ENCODE results near the gene ZC3H4. TPM values are rescaled to one million over a fixed set of nuclear protein-coding genes. Genes with fewer than 3 reads are reported as not detected.

Gene ZC3H4
- total and polyA plus RNA-seq, 9 of the 15 experiments (the other 6 are each of a cell fraction or from before 2014, with no cell fraction given): 2.2 to 75.6 (median 18.3) TPM

DNA sequence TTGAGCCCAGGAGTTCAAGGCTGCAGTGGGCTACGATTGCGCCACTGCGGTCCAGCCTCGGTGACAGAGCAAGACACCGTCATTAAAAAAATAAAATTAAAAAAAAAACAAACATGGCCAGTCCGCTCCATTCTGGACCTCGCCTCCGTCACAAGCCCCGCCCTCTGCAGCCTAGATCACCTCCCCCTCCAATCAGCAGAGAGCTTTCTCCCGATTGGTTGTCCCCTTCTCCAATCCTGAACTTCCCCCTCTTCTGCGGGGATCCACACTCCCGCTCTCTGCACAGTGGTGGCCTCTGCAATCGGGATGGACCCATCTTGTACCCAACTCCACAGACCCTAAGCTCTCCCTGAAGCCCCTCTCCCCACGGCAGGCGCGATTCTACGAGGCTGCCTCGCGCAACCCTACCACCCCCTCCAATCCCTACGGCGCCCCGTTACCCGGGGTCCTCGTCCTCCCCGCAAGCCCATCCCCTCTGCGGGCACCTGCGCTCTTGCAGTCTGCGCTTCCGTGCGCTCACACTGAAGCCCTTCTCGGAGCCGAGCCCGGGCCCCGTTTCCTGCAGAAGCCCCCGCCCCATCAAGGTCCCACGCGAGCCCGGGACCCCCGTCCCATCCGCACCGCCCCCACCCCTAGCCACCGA is 65.7 kb downstream of the ZC3H4 start (continued):
- TF ChIP-seq, protein P1, sequence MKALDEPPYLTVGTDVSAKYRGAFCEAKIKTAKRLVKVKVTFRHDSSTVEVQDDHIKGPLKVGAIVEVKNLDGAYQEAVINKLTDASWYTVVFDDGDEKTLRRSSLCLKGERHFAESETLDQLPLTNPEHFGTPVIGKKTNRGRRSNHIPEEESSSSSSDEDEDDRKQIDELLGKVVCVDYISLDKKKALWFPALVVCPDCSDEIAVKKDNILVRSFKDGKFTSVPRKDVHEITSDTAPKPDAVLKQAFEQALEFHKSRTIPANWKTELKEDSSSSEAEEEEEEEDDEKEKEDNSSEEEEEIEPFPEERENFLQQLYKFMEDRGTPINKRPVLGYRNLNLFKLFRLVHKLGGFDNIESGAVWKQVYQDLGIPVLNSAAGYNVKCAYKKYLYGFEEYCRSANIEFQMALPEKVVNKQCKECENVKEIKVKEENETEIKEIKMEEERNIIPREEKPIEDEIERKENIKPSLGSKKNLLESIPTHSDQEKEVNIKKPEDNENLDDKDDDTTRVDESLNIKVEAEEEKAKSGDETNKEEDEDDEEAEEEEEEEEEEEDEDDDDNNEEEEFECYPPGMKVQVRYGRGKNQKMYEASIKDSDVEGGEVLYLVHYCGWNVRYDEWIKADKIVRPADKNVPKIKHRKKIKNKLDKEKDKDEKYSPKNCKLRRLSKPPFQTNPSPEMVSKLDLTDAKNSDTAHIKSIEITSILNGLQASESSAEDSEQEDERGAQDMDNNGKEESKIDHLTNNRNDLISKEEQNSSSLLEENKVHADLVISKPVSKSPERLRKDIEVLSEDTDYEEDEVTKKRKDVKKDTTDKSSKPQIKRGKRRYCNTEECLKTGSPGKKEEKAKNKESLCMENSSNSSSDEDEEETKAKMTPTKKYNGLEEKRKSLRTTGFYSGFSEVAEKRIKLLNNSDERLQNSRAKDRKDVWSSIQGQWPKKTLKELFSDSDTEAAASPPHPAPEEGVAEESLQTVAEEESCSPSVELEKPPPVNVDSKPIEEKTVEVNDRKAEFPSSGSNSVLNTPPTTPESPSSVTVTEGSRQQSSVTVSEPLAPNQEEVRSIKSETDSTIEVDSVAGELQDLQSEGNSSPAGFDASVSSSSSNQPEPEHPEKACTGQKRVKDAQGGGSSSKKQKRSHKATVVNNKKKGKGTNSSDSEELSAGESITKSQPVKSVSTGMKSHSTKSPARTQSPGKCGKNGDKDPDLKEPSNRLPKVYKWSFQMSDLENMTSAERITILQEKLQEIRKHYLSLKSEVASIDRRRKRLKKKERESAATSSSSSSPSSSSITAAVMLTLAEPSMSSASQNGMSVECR (CRISPR knock-in tag; IDR thresholded peaks at IDR 0.05): no peak
- no peak for TF ChIP-seq MTA1 (IDR thresholded peaks at IDR 0.05; ENCODE audit: borderline replicate concordance)
- no peak for TF ChIP-seq FOSL1 (tag; conservative IDR thresholded peaks at IDR 0.05)
- TF ChIP-seq LEF1 (IDR thresholded peaks at IDR 0.05): no peak
- no peak for TF ChIP-seq DNMT1 (IDR thresholded peaks at IDR 0.05)
- TF ChIP-seq DPF2 (IDR thresholded peaks at IDR 0.05): no peak; the same call in 1 of the 2 replicates
- TF ChIP-seq KDM1A (IDR thresholded peaks at IDR 0.05): peak; percentile 96
- TF ChIP-seq, protein P2, sequence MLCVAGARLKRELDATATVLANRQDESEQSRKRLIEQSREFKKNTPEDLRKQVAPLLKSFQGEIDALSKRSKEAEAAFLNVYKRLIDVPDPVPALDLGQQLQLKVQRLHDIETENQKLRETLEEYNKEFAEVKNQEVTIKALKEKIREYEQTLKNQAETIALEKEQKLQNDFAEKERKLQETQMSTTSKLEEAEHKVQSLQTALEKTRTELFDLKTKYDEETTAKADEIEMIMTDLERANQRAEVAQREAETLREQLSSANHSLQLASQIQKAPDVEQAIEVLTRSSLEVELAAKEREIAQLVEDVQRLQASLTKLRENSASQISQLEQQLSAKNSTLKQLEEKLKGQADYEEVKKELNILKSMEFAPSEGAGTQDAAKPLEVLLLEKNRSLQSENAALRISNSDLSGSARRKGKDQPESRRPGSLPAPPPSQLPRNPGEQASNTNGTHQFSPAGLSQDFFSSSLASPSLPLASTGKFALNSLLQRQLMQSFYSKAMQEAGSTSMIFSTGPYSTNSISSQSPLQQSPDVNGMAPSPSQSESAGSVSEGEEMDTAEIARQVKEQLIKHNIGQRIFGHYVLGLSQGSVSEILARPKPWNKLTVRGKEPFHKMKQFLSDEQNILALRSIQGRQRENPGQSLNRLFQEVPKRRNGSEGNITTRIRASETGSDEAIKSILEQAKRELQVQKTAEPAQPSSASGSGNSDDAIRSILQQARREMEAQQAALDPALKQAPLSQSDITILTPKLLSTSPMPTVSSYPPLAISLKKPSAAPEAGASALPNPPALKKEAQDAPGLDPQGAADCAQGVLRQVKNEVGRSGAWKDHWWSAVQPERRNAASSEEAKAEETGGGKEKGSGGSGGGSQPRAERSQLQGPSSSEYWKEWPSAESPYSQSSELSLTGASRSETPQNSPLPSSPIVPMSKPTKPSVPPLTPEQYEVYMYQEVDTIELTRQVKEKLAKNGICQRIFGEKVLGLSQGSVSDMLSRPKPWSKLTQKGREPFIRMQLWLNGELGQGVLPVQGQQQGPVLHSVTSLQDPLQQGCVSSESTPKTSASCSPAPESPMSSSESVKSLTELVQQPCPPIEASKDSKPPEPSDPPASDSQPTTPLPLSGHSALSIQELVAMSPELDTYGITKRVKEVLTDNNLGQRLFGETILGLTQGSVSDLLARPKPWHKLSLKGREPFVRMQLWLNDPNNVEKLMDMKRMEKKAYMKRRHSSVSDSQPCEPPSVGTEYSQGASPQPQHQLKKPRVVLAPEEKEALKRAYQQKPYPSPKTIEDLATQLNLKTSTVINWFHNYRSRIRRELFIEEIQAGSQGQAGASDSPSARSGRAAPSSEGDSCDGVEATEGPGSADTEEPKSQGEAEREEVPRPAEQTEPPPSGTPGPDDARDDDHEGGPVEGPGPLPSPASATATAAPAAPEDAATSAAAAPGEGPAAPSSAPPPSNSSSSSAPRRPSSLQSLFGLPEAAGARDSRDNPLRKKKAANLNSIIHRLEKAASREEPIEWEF (CRISPR knock-in tag; IDR thresholded peaks at IDR 0.05): no peak
- peak; percentile 62 for TF ChIP-seq RBFOX2 (IDR thresholded peaks at IDR 0.05; ENCODE audit: low read depth, low read length)
- TF ChIP-seq, protein P3, sequence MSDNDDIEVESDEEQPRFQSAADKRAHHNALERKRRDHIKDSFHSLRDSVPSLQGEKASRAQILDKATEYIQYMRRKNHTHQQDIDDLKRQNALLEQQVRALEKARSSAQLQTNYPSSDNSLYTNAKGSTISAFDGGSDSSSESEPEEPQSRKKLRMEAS (CRISPR knock-in tag; IDR thresholded peaks at IDR 0.05): peak; percentile 29; the same call in 1 of the 2 replicates
- no peak for TF ChIP-seq NCOA2 (IDR thresholded peaks at IDR 0.05; ENCODE audit: partially characterized antibody in 2 of 2)
- TF ChIP-seq XRCC4 (IDR thresholded peaks at IDR 0.05; ENCODE audit: extremely low read depth, insufficient read depth, insufficient read length): no peak
- no peak for TF ChIP-seq TBL1XR1 (IDR thresholded peaks at IDR 0.05; ENCODE audit: low read length in 2 of 2)
- TF ChIP-seq, protein P4, sequence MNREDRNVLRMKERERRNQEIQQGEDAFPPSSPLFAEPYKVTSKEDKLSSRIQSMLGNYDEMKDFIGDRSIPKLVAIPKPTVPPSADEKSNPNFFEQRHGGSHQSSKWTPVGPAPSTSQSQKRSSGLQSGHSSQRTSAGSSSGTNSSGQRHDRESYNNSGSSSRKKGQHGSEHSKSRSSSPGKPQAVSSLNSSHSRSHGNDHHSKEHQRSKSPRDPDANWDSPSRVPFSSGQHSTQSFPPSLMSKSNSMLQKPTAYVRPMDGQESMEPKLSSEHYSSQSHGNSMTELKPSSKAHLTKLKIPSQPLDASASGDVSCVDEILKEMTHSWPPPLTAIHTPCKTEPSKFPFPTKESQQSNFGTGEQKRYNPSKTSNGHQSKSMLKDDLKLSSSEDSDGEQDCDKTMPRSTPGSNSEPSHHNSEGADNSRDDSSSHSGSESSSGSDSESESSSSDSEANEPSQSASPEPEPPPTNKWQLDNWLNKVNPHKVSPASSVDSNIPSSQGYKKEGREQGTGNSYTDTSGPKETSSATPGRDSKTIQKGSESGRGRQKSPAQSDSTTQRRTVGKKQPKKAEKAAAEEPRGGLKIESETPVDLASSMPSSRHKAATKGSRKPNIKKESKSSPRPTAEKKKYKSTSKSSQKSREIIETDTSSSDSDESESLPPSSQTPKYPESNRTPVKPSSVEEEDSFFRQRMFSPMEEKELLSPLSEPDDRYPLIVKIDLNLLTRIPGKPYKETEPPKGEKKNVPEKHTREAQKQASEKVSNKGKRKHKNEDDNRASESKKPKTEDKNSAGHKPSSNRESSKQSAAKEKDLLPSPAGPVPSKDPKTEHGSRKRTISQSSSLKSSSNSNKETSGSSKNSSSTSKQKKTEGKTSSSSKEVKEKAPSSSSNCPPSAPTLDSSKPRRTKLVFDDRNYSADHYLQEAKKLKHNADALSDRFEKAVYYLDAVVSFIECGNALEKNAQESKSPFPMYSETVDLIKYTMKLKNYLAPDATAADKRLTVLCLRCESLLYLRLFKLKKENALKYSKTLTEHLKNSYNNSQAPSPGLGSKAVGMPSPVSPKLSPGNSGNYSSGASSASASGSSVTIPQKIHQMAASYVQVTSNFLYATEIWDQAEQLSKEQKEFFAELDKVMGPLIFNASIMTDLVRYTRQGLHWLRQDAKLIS (CRISPR knock-in tag; IDR thresholded peaks at IDR 0.05): no peak
- TF ChIP-seq SMARCA5 (IDR thresholded peaks at IDR 0.05): no peak
